HFF-Myc (cell line): Measurements from ENCODE around the gene NARF.

Experiments used
- DNase-seq: peaks from one replicate; pipeline ENCODE4 v3.0.0-alpha.2; 2011; ENCODE audit warnings: low read depth; ENCODE audit errors: extremely low read depth
- H3K4me3 ChIP-seq: replicated peaks from 2 replicates; pipeline ENCODE4 v1.5.1; 2011; ENCODE audit warnings: low read depth, mild to moderate bottlenecking, control low read depth, low read length
- CTCF ChIP-seq: IDR thresholded peaks from 2 replicates; pipeline ENCODE4 v1.5.1; 2012; ENCODE audit warnings: mild to moderate bottlenecking, low read depth, low read length, control low read depth; ENCODE audit errors: missing control alignments

Gene NARF

GRCh38 chr17:82438401-82439193, 19.9 kb upstream of the NARF start:
- H3K4me3 ChIP-seq = no peak overlapping the region
- no peak for TF ChIP-seq CTCF
- DNase-seq = no peak

- no peak for DNase-seq
- no peak overlapping the region for H3K4me3 ChIP-seq
- TF ChIP-seq CTCF = no peak
Measured at GRCh38 chr17:82439194-82439828, 19.2 kb upstream of the NARF start.

- H3K4me3 ChIP-seq = no peak overlapping the region
- no peak for DNase-seq
- no peak for TF ChIP-seq CTCF
Measured at GRCh38 chr17:82439829-82440365, 18.6 kb upstream of the NARF start.

GRCh38 chr17:82440469-82440981, 18.0 kb upstream of the NARF start:
- no peak for TF ChIP-seq CTCF
- no peak for DNase-seq
- H3K4me3 ChIP-seq = no peak overlapping the region

- no peak overlapping the region for H3K4me3 ChIP-seq
- no peak for DNase-seq
- TF ChIP-seq CTCF = no peak
Measured at GRCh38 chr17:82440991-82441627, 17.4 kb upstream of the NARF start.

- no peak for DNase-seq
- no peak overlapping the region for H3K4me3 ChIP-seq
- TF ChIP-seq CTCF = no peak
Measured at GRCh38 chr17:82441691-82442487, 16.7 kb upstream of the NARF start.
